ENCODE measurements around the gene PML.
"Not testable (repeated sequence)": the region's sequence is repeated elsewhere in the genome, so short reads cannot be mapped to it uniquely, and the experiment has no call there.

The PML gene

DNA sequence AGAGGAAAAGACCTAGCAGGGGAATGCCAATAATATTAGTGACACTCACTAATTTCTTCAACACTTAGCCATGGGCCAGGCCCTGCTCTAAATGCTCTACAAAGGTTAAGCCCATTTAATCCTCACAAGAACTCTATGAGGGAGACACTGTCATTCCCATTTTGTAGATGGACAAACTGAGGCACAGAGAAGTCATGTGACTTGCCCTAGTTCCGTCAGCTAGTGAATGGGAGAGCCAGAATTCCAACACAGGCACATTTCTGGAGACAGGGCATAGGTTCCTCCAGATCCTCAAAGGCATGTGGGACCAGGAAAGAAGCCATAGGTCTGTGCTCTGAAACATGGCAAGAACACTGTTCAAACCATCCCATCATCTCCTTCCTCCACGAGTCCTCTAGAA lies 36.7 kb upstream of the PML start:
- H3K27ac ChIP-seq (ENCODE audit: low read length), result no peak overlapping the region
- no CpG with 5 or more reads among the region's 2 CpGs for WGBS (ENCODE audit: insufficient coverage, insufficient read length)
- no peaks in the 10 kb centered on the region for H3K36me3 ChIP-seq (ENCODE audit: control insufficient read depth, insufficient read depth, low read length)

DNA sequence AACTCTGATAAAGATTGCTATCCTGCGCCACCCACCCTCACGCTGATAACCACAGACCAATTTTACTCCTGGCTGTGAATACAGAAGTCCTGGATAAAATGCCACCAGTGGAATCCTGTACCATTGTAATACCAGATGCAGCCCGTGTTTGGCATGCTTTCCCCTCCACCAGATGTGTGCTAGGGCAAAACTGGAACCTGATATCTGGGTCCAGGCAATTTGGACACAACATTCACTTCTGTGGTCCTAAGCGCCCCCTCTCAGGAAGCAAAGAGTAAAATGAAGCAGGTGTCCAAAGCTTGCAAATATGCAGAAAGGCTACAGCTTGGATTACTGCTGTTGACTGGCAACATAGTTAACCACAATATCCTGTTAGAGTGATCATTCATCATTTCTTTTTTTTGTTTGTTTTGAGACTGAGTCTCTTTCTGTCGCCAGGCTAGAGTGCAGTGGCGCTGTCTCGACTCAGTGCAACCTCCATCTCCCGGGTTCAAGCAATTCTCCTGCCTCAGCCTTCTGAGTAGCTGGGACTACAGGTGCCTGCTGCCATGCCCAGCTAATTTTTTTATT lies 35.4 kb upstream of the PML start:
- Histone ChIP-seq H3K9me3 (ENCODE audit: control insufficient read depth, insufficient read depth, low read length) (no peaks in the 10 kb centered on the region), H3K27ac (ENCODE audit: low read length) (no peak overlapping the region), H3K4me1 (ENCODE audit: control insufficient read depth, insufficient read depth, low read length) (no peaks in the 10 kb centered on the region), H3K36me3 (ENCODE audit: control insufficient read depth, insufficient read depth, low read length) (no peaks in the 10 kb centered on the region), H3K27me3 (ENCODE audit: control insufficient read depth, insufficient read depth, low read length) (no peaks in the 10 kb centered on the region), H3K4me3 (ENCODE audit: low read length) (no peak overlapping the region)
- WGBS (ENCODE audit: insufficient coverage, insufficient read length), result no CpG with 5 or more reads among the region's 8 CpGs
- DNase-seq (ENCODE audit: low read depth, low spot score), result no peak

More for the DNA sequence above, 36.7 kb upstream of the PML start:
- H3K27me3 ChIP-seq (ENCODE audit: control insufficient read depth, insufficient read depth, low read length), result no peaks in the 10 kb centered on the region
- no peak overlapping the region for H3K4me3 ChIP-seq (ENCODE audit: low read length)
- no peak for DNase-seq (ENCODE audit: low read depth, low spot score)
- no peaks in the 10 kb centered on the region for H3K4me1 ChIP-seq (ENCODE audit: control insufficient read depth, insufficient read depth, low read length)
- no peaks in the 10 kb centered on the region for H3K9me3 ChIP-seq (ENCODE audit: control insufficient read depth, insufficient read depth, low read length)

DNA sequence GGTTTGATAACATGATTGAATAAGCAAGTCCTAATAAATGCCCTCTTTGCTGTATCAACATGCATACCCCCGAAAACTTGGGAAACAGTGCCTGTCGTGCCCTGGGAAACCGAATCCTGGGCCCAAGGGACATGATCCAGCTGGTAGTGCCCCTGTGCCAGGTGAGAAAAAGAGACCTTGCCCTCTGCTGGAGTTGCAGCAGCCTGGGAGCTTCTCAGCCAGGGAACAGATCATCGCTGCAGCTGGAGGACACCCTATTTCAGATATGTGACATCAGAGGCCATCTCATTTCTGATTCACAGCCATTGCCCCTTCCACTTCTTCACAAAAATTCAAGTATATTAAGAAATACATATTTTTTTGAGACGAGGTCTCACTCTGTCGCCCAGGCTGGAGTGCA lies 34.7 kb upstream of the PML start:
- no peaks in the 10 kb centered on the region for H3K4me1 ChIP-seq (ENCODE audit: control insufficient read depth, insufficient read depth, low read length)
- DNase-seq (ENCODE audit: low read depth, low spot score), result no peak
- H3K9me3 ChIP-seq (ENCODE audit: control insufficient read depth, insufficient read depth, low read length), result no peaks in the 10 kb centered on the region
- H3K27me3 ChIP-seq (ENCODE audit: control insufficient read depth, insufficient read depth, low read length), result no peaks in the 10 kb centered on the region
- H3K27ac ChIP-seq (ENCODE audit: low read length), result no peak overlapping the region
- H3K4me3 ChIP-seq (ENCODE audit: low read length), result no peak overlapping the region
- H3K36me3 ChIP-seq (ENCODE audit: control insufficient read depth, insufficient read depth, low read length), result no peaks in the 10 kb centered on the region
- no CpG with 5 or more reads among the region's 6 CpGs for WGBS (ENCODE audit: insufficient coverage, insufficient read length)

DNA sequence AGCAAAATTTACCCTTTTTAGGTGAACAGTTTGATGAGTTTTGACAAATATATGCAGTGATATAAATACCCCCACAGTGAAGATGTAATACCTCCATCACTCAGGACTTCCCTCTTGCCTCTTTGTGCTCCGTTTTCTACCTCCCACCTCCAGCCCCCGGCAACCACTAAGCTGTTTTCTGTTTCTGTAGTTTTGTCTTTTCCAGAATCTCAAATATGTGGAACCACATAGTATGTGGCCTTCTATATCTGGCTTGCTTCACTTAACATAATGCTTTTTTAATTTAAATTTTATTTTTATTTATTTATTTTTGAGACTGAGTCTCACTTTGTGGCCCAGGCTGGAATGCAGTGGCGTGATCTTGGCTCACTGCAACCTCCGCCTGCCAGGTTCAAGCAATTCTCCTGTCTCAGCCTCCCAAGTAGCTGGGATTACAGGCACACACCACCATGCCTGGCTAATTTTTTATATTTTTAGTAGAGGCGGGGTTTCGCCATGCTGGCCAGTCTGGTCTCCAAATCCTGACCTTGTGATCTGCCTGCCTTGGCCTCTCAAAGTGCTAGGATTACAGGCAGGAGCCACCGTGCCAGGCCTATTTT lies 33.9 kb upstream of the PML start:
- H3K4me3 ChIP-seq (ENCODE audit: low read length); H3K4me1 ChIP-seq (ENCODE audit: control insufficient read depth, insufficient read depth, low read length): not testable (repeated sequence)

DNA sequence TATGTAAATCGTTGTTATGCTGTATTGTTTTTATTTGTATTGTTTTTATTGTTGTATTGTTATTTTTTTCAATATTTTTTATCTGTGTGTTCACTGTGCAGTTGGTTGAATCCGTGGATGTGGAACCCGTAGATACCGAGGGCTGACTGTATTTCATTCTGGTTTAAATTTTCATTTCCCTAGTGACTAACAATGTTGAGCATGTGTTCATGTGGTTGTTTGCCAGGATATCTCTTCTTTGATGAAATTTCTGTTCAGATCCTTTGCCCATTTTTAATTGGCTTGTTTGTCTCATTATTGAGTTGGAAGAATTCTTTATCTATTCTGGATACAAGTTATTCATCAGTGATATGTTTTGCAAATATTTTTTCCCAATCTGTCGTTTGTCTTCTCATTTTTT lies 32.1 kb upstream of the PML start:
- H3K4me3 ChIP-seq (ENCODE audit: low read length), result no peak overlapping the region
- 100% methylated on average over 1 of the region's 5 CpGs for WGBS (ENCODE audit: insufficient coverage, insufficient read length)
- no peaks in the 10 kb centered on the region for H3K36me3 ChIP-seq (ENCODE audit: control insufficient read depth, insufficient read depth, low read length)
- no peak for DNase-seq (ENCODE audit: low read depth, low spot score)
- no peak overlapping the region for H3K27ac ChIP-seq (ENCODE audit: low read length)
- no peaks in the 10 kb centered on the region for H3K9me3 ChIP-seq (ENCODE audit: control insufficient read depth, insufficient read depth, low read length)
- H3K4me1 ChIP-seq (ENCODE audit: control insufficient read depth, insufficient read depth, low read length), result peaks cover 4% of the 10 kb centered on the region; the same call in 1 of the 2 replicates
- no peaks in the 10 kb centered on the region for H3K27me3 ChIP-seq (ENCODE audit: control insufficient read depth, insufficient read depth, low read length)

More for the DNA sequence above, 33.9 kb upstream of the PML start:
- not testable (repeated sequence) for H3K36me3 ChIP-seq (ENCODE audit: control insufficient read depth, insufficient read depth, low read length); DNase-seq (ENCODE audit: low read depth, low spot score); H3K27me3 ChIP-seq (ENCODE audit: control insufficient read depth, insufficient read depth, low read length); H3K27ac ChIP-seq (ENCODE audit: low read length); H3K9me3 ChIP-seq (ENCODE audit: control insufficient read depth, insufficient read depth, low read length)
- no CpG with 5 or more reads among the region's 7 CpGs for WGBS (ENCODE audit: insufficient coverage, insufficient read length)

DNA sequence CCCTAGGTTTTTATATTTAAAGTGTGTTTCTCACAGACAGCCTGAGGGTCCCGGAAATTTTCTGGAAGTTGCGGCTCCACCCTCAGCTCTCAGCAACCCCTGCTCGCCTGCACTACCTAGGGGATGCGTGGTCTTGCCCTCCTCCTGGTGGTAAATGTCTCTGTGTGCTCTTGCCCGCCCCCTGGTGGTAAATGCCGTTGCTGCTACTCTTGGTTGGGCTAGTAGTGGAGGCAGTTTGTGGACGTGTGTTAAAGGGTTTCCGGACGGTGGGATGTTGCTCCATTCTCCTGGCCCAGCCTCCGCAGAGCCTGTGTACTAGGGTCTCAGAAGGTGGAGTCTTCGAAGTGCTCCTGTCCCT lies 29.8 kb upstream of the PML start:
- no peak overlapping the region for H3K4me3 ChIP-seq (ENCODE audit: low read length)
- no peaks in the 10 kb centered on the region for H3K36me3 ChIP-seq (ENCODE audit: control insufficient read depth, insufficient read depth, low read length)
- no peaks in the 10 kb centered on the region for H3K27me3 ChIP-seq (ENCODE audit: control insufficient read depth, insufficient read depth, low read length)
- WGBS (ENCODE audit: insufficient coverage, insufficient read length), result no CpG with 5 or more reads among the region's 11 CpGs
- no peak overlapping the region for H3K27ac ChIP-seq (ENCODE audit: low read length)
- peaks cover 4% of the 10 kb centered on the region; the same call in 1 of the 2 replicates for H3K4me1 ChIP-seq (ENCODE audit: control insufficient read depth, insufficient read depth, low read length)
- DNase-seq (ENCODE audit: low read depth, low spot score), result peak; percentile 97
- no peaks in the 10 kb centered on the region for H3K9me3 ChIP-seq (ENCODE audit: control insufficient read depth, insufficient read depth, low read length)

DNA sequence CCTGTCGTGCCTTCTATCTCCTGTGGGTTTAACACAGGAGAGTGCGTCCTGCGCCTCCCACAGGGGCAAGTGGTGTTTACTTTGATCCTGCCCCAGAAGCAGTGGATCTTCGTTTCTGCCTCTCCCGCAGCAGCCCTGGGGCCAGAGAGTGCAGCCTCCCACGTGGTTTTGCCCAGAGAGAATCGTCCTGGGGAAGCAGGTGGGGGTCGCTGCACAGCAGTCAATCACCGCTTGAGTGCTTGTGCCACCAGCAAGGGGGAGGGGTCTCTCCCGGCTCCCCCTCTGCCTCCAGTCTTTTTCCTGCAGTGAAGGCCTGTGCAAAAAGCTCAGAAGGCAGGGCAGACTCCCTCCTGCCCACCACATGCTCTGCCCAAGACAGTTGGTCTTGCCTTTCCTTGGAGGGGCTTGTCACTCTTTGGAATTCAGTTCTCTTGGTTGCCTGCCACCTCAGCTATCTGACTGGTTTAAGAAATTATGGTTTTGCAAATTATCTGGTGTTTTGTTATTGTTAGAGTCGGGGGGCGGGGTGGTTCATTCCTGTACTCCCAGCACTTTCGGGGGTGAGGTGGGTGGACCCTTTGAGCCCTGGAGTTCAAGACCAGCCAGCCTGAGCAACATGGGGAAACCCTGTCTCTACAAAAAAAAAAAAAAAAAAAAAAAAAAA lies 29.3 kb upstream of the PML start:
- Histone ChIP-seq H3K27me3 (ENCODE audit: control insufficient read depth, insufficient read depth, low read length) (no peaks in the 10 kb centered on the region), H3K4me3 (ENCODE audit: low read length) (no peak overlapping the region), H3K9me3 (ENCODE audit: control insufficient read depth, insufficient read depth, low read length) (no peaks in the 10 kb centered on the region), H3K4me1 (ENCODE audit: control insufficient read depth, insufficient read depth, low read length) (peaks cover 4% of the 10 kb centered on the region; the same call in 1 of the 2 replicates), H3K36me3 (ENCODE audit: control insufficient read depth, insufficient read depth, low read length) (no peaks in the 10 kb centered on the region), H3K27ac (ENCODE audit: low read length) (no peak overlapping the region)
- no peak for DNase-seq (ENCODE audit: low read depth, low spot score)
- no CpG with 5 or more reads among the region's 13 CpGs for WGBS (ENCODE audit: insufficient coverage, insufficient read length)

DNA sequence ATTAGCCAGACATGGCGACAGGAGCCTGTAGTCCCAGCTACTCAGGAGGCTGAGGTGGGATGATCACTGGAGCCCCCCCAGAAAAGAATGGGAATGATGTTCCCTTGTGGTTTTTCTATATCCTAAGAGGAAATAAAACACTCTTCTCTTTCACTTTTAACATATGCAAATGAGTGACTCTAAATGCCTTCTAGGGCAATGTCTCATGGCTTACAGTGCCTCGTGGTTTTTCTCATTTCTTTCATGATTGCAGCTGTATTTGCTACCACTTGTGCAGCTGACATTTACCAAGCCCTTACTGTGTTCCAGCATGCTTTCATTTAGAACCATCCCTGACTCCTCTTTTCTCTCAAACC lies 28.8 kb upstream of the PML start:
- H3K27me3 ChIP-seq (ENCODE audit: control insufficient read depth, insufficient read depth, low read length), result no peaks in the 10 kb centered on the region
- no peaks in the 10 kb centered on the region for H3K9me3 ChIP-seq (ENCODE audit: control insufficient read depth, insufficient read depth, low read length)
- H3K27ac ChIP-seq (ENCODE audit: low read length), result no peak overlapping the region
- peaks cover 4% of the 10 kb centered on the region; the same call in 1 of the 2 replicates for H3K4me1 ChIP-seq (ENCODE audit: control insufficient read depth, insufficient read depth, low read length)
- WGBS (ENCODE audit: insufficient coverage, insufficient read length), result no CpG with 5 or more reads among the region's 2 CpGs
- no peak for DNase-seq (ENCODE audit: low read depth, low spot score)
- H3K36me3 ChIP-seq (ENCODE audit: control insufficient read depth, insufficient read depth, low read length), result no peaks in the 10 kb centered on the region
- H3K4me3 ChIP-seq (ENCODE audit: low read length), result no peak overlapping the region

DNA sequence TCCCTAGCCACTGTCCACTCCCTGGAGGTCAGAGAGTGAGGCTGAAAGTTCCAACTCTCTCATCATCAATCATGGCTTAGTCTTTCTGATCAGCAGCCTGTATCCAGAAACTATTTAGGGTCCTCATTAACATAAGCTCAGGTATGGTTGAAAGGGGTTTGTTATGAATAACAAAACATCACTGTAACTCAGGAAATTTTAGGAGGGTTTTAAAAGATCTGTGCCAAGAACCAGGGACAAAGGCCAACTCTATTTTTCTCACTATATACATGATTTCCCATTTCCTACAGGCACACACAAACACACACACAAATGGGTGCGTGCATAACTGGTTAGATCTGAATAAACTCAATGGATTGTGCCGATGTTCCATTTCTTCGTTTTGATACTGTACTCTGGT lies 26.1 kb upstream of the PML start:
- no CpG with 5 or more reads among the region's 3 CpGs for WGBS (ENCODE audit: insufficient coverage, insufficient read length)
- Histone ChIP-seq H3K27me3 (ENCODE audit: control insufficient read depth, insufficient read depth, low read length) (no peaks in the 10 kb centered on the region), H3K4me1 (ENCODE audit: control insufficient read depth, insufficient read depth, low read length) (peaks cover 8% of the 10 kb centered on the region; the same call in 1 of the 2 replicates), H3K36me3 (ENCODE audit: control insufficient read depth, insufficient read depth, low read length) (no peaks in the 10 kb centered on the region), H3K9me3 (ENCODE audit: control insufficient read depth, insufficient read depth, low read length) (no peaks in the 10 kb centered on the region), H3K4me3 (ENCODE audit: low read length) (no peak overlapping the region), H3K27ac (ENCODE audit: low read length) (no peak overlapping the region)
- no peak for DNase-seq (ENCODE audit: low read depth, low spot score)

DNA sequence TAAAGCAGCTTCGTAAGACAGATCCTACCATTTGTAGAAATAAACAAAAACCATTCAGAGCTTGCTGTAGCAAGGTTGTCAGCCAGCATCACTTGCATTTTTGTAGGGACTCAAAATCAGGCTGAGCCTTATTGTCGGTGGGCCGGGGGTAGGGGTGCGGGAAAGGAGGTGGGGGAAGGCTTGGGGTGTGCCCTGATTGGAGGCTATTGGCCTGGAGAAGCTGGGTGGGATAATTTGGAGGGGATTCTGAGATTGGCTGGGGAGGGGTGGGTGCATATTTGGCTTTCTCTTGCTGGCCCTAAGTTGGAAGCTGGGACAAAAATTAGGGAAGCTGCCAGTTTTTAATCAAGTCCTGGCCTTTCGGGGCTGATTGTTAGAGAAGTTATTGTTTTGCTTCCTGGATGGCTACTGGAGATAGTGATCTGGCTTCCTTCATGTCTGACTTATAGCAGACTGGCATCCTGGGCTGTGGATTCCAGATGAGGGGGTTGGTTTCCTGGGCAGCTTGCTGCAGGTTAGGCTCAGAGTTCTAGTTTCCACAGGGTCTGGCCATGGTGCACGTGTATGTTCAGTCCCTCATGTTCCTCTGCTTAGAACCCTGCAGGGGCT lies 25.3 kb upstream of the PML start:
- DNase-seq (ENCODE audit: low read depth, low spot score), result no peak

More for the DNA sequence above, 25.3 kb upstream of the PML start:
- no CpG with 5 or more reads among the region's 6 CpGs for WGBS (ENCODE audit: insufficient coverage, insufficient read length)
- Histone ChIP-seq H3K36me3 (ENCODE audit: control insufficient read depth, insufficient read depth, low read length) (no peaks in the 10 kb centered on the region), H3K4me3 (ENCODE audit: low read length) (no peak overlapping the region), H3K9me3 (ENCODE audit: control insufficient read depth, insufficient read depth, low read length) (no peaks in the 10 kb centered on the region), H3K27ac (ENCODE audit: low read length) (no peak overlapping the region), H3K27me3 (ENCODE audit: control insufficient read depth, insufficient read depth, low read length) (no peaks in the 10 kb centered on the region), H3K4me1 (ENCODE audit: control insufficient read depth, insufficient read depth, low read length) (peaks cover 8% of the 10 kb centered on the region; the same call in 1 of the 2 replicates)
